Neural cell (in vitro differentiated cells): ENCODE measurements around the gene ELMO2. TPM values are rescaled to one million over a fixed set of nuclear protein-coding genes. Genes with fewer than 3 reads are reported as not detected.

Source experiments
- H2AFZ ChIP-seq: fragments of 200-600, 300-800 bp; sonication (generic), shearing (Covaris generic); 2 replicates; pipeline ENCODE4 v1.6.0; 2014; ENCODE audit warnings: low read depth, mild to moderate bottlenecking, antibody characterized with exemption, low read length, moderate library complexity
- H3F3A ChIP-seq: fragments of 200-600 bp; shearing (Covaris generic); 2 replicates; pipeline ENCODE4 v1.6.1; 2016; ENCODE audit warnings: mild to moderate bottlenecking, moderate library complexity, mixed read lengths, antibody characterized with exemption, low read length; ENCODE audit not compliant: insufficient read depth, poor library complexity, severe bottlenecking
- H3K27ac ChIP-seq: fragments of 200-600, 300-800 bp; sonication (generic), shearing (Covaris generic); 2 replicates; pipeline ENCODE4 v1.5.1; 2014; ENCODE audit warnings: mild to moderate bottlenecking, low read length, moderate library complexity
- H3K27me3 ChIP-seq: fragments of 300-800, 200-600 bp; sonication (generic), shearing (Covaris generic); 2 replicates; pipeline ENCODE4 v1.6.0; 2014; ENCODE audit warnings: mild to moderate bottlenecking, low read depth, low read length, moderate library complexity; ENCODE audit not compliant: insufficient read depth
- H3K36me3 ChIP-seq: fragments of 300-800, 200-600 bp; sonication (generic), shearing (Covaris generic); 2 replicates; pipeline ENCODE4 v1.5.1; 2014; ENCODE audit warnings: mild to moderate bottlenecking, antibody characterized with exemption, low read length, moderate library complexity; ENCODE audit not compliant: insufficient read depth
- H3K4me2 ChIP-seq: fragments of 300-800, 200-600 bp; sonication (generic), shearing (Covaris generic); 2 replicates; pipeline ENCODE4 v1.6.0; 2014; ENCODE audit warnings: mild to moderate bottlenecking, low read length
- H3K4me3 ChIP-seq: fragments of 300-800, 200-600 bp; sonication (generic), shearing (Covaris generic); 2 replicates; pipeline ENCODE4 v1.5.1; 2014; ENCODE audit warnings: mild to moderate bottlenecking, low read length, moderate library complexity
- H3K79me2 ChIP-seq: fragments of 200-600 bp; shearing (Covaris generic); replicated peaks from 2 replicates; pipeline ENCODE4 v1.6.0; 2014; ENCODE audit warnings: mild to moderate bottlenecking, low read length, moderate library complexity; ENCODE audit not compliant: insufficient read depth
- H3K9ac ChIP-seq: fragments of 300-800, 200-600 bp; sonication (generic), shearing (Covaris generic); 2 replicates; pipeline ENCODE4 v1.6.1; 2016; ENCODE audit warnings: mild to moderate bottlenecking, low read length, mixed read lengths
- H3K9me2 ChIP-seq: fragments of 200-600 bp; shearing (Covaris generic); 2 replicates; pipeline ENCODE4 v1.6.1; 2016; ENCODE audit warnings: mild to moderate bottlenecking, low read length, mixed read lengths; ENCODE audit not compliant: insufficient read depth
- H3K9me3 ChIP-seq: fragments of 200-600, 300-800 bp; sonication (generic), shearing (Covaris generic); 2 replicates; pipeline ENCODE4 v1.6.1; 2016; ENCODE audit warnings: mild to moderate bottlenecking, mixed run types, low read length, moderate library complexity, mixed read lengths
- H4K20me1 ChIP-seq: fragments of 200-600 bp; shearing (Covaris generic); 2 replicates; pipeline ENCODE4 v1.6.1; 2016; ENCODE audit warnings: mild to moderate bottlenecking, mixed run types; ENCODE audit not compliant: insufficient read depth
- EP300 ChIP-seq: fragments of 450-650 bp; conservative IDR thresholded peaks from 2 replicates; pipeline ENCODE4 v1.6.1; 2014; ENCODE audit warnings: antibody characterized with exemption, mild to moderate bottlenecking, moderate library complexity; ENCODE audit not compliant: poor library complexity, severe bottlenecking
- EZH2 ChIP-seq: fragments of 200-600, 300-800 bp; shearing (Covaris generic), sonication (generic); IDR thresholded peaks from 2 replicates; pipeline ENCODE4 v1.6.1; 2014; ENCODE audit warnings: antibody characterized with exemption, low read length, borderline replicate concordance, mild to moderate bottlenecking; ENCODE audit not compliant: insufficient read depth, poor library complexity, severe bottlenecking
- MXI1 ChIP-seq: fragments of 450-650 bp; conservative IDR thresholded peaks from 2 replicates; pipeline ENCODE4 v1.6.1; 2014; ENCODE audit warnings: antibody characterized with exemption, mild to moderate bottlenecking; ENCODE audit not compliant: poor library complexity, severe bottlenecking
- POLR2AphosphoS5 ChIP-seq: IDR thresholded peaks from 2 replicates; pipeline ENCODE4 v1.6.1; 2012
- RAD21 ChIP-seq: fragments of 450-650 bp; conservative IDR thresholded peaks from 2 replicates; pipeline ENCODE4 v1.6.1; 2014; ENCODE audit warnings: antibody characterized with exemption, mild to moderate bottlenecking, moderate library complexity
- SMC3 ChIP-seq: fragments of 450-650 bp; conservative IDR thresholded peaks from 2 replicates; pipeline ENCODE4 v1.6.1; 2014; ENCODE audit warnings: antibody characterized with exemption, mild to moderate bottlenecking, moderate library complexity; ENCODE audit not compliant: poor library complexity
- TAF1 ChIP-seq: IDR thresholded peaks from 2 replicates; pipeline ENCODE4 v1.6.1; 2012; ENCODE audit warnings: low read depth
- polyA plus RNA-seq: library from polyadenylated mRNA; depleted of rRNA; stranded (reverse); fragments of >200 nt; gene quantifications from 2 replicates; pipeline ENCODE4 v1.2.3, GENCODE V29; 2014
- TF ChIP-seq, protein P1 (sequence below): fragments of 450-650 bp; IDR thresholded peaks from 2 replicates; pipeline ENCODE4 v1.5.1; 2014; ENCODE audit warnings: antibody characterized with exemption, mild to moderate bottlenecking, moderate library complexity; ENCODE audit not compliant: poor library complexity, severe bottlenecking
- TF ChIP-seq, protein P2 (sequence below): IDR thresholded peaks from 2 replicates; pipeline ENCODE4 v1.6.1; 2012; ENCODE audit warnings: borderline replicate concordance

ELMO2 gene
- polyA plus RNA-seq, 1 donor from 2014 or later: 72.0 TPM

DNA sequence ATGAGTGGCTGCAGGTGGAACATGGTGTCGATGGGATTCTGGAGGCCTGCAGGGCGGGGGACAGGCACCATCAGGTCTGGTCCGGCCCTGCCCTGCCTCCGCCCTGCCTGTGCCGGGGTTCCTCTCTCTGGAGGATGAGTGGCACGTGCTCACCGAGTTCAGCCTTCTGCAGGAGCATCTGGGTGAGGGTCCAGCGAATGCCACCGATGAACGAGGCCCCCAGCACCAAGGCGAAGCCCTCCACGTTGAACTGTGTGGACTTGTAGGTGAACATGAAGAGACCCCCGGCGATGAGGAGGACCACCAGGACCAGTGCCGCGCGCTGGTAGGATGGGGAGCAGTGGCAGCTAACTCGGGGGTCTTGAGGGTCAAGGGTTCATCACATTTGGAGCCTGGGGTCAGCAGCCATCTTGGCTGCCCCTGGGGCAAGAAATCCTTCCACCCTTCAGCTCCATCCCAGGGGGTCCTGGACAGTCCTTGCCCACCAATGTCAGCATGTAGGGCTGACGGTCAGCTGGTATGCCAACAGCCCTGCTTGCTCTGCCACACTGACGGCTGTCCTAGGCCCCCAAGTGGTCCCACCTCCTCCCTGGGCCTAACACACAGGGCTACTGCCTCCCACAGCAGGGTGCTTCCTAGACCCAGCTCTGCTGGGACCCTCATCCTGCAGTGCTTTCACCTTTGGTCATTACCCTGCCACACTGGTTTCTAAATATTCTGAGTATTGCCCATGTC lies 51.3 kb downstream of the ELMO2 start:
- Histone ChIP-seq H3K9me3 (no peaks in the 10 kb centered on the region), H3K36me3 (no peaks in the 10 kb centered on the region), H2AFZ (no peak overlapping the region), H3F3A (no peaks in the 10 kb centered on the region), H3K4me3 (no peak overlapping the region), H3K27ac (no peak overlapping the region), H3K27me3 (no peaks in the 10 kb centered on the region), H3K79me2 (no peaks in the 10 kb centered on the region), H4K20me1 (no peaks in the 10 kb centered on the region), H3K9me2 (no peaks in the 10 kb centered on the region), H3K9ac (no peak overlapping the region), H3K4me2 (no peak overlapping the region)
- TF ChIP-seq SMC3 (no peak), RAD21 (no peak), MXI1 (no peak), EZH2 (no peak), POLR2AphosphoS5 (no peak), EP300 (no peak), TAF1 (no peak)
- TF ChIP-seq, protein P1, sequence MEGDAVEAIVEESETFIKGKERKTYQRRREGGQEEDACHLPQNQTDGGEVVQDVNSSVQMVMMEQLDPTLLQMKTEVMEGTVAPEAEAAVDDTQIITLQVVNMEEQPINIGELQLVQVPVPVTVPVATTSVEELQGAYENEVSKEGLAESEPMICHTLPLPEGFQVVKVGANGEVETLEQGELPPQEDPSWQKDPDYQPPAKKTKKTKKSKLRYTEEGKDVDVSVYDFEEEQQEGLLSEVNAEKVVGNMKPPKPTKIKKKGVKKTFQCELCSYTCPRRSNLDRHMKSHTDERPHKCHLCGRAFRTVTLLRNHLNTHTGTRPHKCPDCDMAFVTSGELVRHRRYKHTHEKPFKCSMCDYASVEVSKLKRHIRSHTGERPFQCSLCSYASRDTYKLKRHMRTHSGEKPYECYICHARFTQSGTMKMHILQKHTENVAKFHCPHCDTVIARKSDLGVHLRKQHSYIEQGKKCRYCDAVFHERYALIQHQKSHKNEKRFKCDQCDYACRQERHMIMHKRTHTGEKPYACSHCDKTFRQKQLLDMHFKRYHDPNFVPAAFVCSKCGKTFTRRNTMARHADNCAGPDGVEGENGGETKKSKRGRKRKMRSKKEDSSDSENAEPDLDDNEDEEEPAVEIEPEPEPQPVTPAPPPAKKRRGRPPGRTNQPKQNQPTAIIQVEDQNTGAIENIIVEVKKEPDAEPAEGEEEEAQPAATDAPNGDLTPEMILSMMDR: no peak
- TF ChIP-seq, protein P2, sequence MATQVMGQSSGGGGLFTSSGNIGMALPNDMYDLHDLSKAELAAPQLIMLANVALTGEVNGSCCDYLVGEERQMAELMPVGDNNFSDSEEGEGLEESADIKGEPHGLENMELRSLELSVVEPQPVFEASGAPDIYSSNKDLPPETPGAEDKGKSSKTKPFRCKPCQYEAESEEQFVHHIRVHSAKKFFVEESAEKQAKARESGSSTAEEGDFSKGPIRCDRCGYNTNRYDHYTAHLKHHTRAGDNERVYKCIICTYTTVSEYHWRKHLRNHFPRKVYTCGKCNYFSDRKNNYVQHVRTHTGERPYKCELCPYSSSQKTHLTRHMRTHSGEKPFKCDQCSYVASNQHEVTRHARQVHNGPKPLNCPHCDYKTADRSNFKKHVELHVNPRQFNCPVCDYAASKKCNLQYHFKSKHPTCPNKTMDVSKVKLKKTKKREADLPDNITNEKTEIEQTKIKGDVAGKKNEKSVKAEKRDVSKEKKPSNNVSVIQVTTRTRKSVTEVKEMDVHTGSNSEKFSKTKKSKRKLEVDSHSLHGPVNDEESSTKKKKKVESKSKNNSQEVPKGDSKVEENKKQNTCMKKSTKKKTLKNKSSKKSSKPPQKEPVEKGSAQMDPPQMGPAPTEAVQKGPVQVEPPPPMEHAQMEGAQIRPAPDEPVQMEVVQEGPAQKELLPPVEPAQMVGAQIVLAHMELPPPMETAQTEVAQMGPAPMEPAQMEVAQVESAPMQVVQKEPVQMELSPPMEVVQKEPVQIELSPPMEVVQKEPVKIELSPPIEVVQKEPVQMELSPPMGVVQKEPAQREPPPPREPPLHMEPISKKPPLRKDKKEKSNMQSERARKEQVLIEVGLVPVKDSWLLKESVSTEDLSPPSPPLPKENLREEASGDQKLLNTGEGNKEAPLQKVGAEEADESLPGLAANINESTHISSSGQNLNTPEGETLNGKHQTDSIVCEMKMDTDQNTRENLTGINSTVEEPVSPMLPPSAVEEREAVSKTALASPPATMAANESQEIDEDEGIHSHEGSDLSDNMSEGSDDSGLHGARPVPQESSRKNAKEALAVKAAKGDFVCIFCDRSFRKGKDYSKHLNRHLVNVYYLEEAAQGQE: no peak

DNA sequence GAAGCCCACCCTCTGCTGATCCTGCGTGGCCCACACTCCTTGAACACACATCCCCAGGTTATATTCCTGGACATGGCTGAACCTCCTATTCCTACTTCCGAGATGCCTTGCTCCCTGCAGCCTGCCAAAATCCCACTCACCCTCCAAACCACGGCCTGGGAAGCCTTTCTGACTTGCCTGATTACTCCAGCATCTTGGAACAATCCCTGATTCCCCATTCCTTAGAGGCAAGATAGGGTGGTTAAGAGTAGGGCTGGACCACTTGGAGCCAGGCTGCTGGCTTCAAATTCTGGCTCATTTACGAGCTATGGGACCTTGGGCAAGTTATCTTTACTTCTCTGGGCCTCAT lies 52.2 kb downstream of the ELMO2 start:
- no peak overlapping the region for H3K4me2 ChIP-seq
- no peaks in the 10 kb centered on the region for H3F3A ChIP-seq

More for the DNA sequence above, 52.2 kb downstream of the ELMO2 start:
- H3K9ac ChIP-seq: no peak overlapping the region
- H4K20me1 ChIP-seq: no peaks in the 10 kb centered on the region
- H3K27me3 ChIP-seq: no peaks in the 10 kb centered on the region
- no peak for TF ChIP-seq TAF1
- H3K36me3 ChIP-seq: no peaks in the 10 kb centered on the region
- H3K9me3 ChIP-seq: no peaks in the 10 kb centered on the region
- no peak overlapping the region for H3K27ac ChIP-seq
- H3K4me3 ChIP-seq: no peak overlapping the region
- H3K9me2 ChIP-seq: no peaks in the 10 kb centered on the region
- no peaks in the 10 kb centered on the region for H3K79me2 ChIP-seq
- no peak overlapping the region for H2AFZ ChIP-seq
